GF-D8 (cell line): ENCODE measurements around the gene KRT5.

Experiments used
- DNase-seq: peaks from one replicate; lab custom pipeline; 2025; lab: John Stamatoyannopoulos, UW

KRT5 gene

DNA sequence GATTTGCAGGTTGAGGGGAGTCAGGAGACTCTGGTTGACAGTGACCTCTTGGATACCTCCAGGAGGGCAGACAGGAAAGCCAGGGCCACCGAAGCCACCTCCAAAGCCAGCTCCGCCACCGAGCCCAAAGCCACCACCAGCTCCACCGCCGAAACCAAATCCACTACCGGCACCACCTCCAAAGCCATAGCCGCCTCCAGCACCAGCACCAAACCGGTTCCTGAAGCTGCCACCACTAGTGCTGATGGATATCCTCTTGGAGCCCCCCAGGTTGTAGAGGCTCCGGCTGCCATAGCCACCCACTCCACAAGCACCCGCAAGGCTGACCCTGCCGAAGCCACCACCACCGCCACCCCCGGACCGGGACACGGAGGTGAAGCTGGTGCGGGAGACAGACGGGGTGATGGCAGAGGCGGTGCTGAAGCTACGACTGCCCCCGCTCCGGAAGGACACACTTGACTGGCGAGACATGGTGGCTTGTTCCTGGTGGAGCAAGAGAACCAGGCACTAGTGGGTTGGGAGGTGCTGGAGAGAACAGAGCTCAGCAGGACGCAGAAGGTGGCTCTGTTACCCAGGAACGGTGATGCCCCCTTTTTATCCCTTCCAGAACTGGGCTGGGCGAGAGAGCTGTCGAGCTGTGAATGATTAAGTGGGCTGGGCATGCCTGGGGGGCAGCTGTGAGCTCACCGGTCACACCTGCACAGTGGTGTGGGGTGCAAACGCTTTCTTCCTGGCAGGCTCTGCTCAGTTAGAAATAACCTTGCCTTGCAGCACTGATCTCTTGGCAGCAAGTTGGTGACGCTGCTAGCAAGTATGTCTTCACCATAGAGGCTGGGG lies at the start of gene KRT5:
Gene KRT5, minus strand, starts transcription at position 569 of the 837 bp plus-strand sequence. Its CDS starts 98 bp downstream, at position 471.
- no peak for DNase-seq

DNA sequence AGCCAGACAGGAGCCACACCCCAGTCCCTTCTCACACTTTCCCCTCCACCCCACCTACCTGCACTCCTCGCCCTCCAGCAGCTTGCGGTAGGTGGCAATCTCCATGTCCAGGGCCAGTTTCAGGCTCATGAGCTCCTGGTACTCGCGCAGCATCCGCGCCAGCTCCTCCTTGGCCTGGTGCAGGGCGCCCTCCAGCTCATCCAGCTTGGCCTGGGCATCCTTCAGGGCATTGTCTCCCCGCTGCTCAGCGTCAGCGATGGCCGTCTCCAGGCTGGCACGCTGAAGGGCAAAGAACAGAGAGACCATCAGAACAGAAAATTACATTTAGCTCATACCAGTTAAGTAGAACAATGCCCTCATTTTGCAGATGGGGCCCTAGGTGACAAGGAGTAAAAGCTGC lies 47.9 kb upstream of the KRT5 start:
- DNase-seq, result no peak

DNA sequence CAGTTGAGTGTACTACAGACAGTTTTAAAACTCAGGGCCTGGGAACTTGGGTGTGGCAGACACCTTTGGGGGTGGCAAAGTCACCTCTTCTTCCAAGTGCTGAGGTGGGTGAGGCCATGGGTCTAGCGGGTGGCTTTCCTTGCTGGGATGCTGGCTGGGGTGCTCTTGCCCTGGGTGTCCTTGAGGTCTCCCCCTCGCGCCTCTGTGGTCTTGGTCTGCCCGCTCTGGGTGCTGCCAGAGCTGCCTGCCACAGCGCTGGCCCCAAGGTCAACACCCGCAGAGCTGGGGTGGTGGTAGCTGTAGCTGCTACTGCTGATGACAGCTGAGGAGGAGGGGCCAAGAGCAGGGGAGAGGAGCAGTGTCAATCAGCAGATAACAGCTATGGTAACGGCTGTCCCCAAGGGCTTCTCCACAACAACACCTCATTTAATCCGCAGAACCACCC lies 46.7 kb upstream of the KRT5 start:
- DNase-seq, result no peak

DNA sequence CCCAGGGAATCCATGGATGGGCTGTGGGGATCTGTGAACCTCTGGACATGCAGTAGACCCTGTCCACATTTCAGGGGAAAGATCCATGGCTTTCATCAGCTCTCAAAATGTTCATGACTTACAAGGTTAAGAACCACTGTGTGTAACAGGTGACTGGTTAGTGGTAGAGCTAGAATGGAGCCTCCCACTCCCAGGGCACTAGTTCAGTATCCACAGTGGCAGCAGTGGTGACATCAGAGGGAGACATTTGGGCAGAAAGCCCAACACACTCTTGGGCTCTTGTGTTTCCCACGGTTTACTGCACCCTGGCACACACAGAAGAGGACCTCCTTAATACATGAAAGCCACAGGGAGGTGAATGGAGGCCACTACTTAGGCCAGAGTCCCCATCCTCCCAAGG lies 44.4 kb upstream of the KRT5 start:
- no peak for DNase-seq

DNA sequence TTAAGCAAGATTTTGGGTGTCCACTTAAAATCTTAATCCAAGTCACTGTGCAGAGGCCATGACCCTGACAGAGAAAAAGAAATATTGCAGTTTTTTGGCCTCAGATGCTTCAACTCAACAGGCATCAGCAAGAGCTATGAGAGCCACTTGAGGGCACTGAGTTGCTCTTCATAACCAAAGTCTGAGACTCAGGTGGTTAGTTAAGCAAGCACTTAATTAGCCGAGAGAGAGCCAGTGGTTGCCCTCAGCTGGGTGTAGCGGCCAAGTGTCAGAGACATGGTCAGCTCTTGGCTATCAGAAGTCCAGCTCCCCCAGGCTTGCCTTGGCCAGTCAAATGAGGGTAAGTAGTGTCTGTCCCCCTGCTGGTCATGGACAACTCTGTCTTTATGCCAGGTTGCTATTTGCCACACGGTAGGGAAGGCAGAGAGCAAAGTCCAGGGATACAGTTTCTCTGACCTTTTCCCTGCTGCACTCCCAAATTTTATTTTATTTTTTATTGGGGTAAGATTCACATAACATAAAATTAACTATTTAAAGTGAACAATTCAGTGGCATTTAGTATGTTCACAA lies 41.8 kb upstream of the KRT5 start:
- DNase-seq, result no peak

DNA sequence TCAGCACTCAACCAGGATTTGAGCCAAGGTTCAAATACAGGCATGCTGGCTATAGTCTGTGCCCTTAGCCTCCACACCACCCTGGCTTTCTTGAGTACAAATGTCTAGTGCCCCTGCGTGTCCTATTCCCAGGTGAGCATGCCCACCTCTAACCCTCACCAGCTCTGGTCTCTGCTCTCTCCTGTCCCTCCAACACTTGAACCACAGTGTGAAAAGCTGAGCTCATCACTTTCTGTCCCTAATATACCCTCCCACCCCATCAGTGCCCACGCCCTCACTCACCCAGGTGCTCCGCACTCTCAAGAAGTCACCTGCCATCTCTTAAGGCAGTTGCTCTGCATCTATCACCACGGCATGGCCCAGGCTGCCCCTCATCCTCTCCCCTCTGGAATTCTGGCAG lies 39.8 kb upstream of the KRT5 start:
- DNase-seq, result no peak

DNA sequence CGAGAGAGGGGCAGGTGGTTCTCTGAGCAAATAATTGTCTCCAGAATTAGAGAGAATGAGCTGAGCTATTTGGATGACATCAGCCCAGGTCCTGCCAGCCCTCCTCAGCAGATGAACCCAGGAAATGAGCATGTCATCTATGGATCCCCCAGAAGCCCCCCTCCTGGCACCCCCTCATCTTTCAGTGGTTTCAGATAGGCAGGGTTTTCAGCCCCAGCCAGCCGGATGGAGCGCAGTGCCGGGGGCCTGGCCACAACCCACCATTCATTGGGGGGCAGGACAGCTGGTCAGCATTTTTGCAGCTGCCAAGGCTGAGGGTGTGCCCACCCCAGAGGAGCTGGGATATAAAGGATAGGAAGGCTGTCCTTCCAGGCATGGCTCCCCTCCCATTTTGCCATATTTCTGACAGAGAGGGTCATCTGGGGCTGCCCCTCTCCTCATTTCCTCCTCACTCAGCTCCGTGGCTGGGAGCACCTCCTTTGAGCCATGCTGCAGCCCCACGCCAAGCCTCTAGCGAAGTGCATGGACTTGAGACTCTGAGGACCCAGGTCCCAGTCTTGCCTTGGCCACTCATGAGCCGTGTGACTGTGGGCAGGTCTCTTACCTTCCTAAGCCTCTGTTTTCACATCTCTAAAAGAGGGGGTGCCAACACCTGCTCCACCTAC lies 38.7 kb upstream of the KRT5 start:
- DNase-seq, result no peak

DNA sequence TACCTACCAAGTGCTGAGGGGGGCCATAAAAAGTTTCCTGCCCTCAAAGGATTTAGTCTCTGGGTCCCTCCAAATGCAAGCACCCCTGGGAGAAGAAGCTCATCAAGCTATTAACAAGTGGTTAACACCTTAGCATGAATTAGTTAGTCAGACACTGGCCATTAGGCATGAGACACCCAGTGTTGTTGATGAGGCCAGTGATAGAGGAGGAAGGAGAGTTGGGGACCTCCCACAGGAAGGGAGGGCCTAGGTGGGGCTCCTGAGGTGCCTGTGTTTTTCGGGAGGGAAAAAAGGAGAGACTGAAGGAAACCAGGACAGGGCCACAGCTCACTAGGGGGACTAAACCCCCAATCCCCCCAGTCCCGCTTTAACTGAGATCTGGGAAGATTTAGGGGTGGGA lies 37.3 kb upstream of the KRT5 start:
- DNase-seq, result no peak

DNA sequence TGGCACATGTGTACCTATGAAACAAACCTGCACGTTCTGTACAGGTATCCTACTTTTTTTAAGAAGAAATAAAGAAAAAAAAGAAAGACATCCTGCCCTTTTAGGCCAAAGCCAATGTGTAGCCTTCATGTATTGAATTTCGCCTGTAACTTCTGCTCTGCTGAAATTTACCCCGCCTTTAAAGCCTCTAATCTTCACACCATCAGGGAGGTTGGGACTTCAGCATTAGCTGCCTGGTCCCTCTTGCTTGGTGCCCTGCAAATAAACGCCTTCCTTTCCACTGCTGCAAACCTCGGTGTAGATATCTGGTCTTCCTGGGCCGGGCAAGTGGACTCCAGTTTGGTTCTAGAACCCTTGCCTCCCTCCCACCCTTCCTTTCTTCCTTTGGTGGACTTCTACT lies 35.4 kb upstream of the KRT5 start:
- DNase-seq, result no peak

DNA sequence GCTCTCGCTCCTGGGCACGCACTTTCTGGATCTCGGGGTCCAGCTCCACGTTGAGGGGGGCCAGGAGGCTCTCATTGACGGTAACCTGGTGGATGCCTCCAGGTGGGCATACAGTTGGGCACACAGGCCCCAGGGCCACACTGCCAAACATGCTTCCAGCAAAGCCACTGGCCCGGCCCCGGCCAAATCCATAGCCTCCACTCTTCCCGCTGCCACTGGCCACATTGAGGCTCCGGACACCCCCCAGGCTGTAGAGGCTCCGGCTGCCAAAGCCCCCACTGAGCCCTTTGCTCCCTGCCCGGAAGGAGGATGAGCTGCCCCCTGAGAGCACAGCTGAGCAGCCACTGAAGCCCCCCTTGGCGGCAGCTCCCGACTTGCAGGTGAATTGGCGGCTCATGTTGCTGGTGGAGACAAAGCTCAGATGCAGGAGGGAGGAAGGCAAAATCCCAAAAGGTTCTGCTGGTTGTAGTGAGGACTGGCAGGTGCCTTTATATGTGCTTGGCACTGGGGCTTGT lies 32.5 kb upstream of the KRT5 start, which contains the start of gene KRT71:
Gene KRT71, minus strand, starts transcription at position 465 of the 515 bp plus-strand sequence. Its CDS starts 68 bp downstream, at position 397.
- DNase-seq, result no peak

DNA sequence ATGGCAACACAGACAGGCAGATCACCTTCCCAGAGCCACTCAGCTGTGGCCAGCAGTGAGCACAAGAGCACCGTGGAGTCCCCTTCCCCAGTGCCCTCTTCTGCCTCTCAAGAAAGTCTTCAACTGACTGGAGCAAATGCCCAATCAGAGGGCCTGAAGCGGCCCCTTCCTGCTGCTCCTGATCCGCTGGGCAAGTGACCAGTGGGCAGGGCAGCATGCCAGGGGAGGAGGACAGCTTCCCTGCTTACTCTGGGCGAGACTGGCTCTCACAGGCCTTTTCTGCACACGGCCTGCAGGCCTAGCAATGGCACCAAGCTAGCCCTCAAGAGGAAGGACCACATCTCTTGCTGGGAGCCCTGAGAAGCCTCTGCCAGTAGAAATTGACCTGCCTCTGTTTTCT lies 31.9 kb upstream of the KRT5 start:
- DNase-seq, result no peak

DNA sequence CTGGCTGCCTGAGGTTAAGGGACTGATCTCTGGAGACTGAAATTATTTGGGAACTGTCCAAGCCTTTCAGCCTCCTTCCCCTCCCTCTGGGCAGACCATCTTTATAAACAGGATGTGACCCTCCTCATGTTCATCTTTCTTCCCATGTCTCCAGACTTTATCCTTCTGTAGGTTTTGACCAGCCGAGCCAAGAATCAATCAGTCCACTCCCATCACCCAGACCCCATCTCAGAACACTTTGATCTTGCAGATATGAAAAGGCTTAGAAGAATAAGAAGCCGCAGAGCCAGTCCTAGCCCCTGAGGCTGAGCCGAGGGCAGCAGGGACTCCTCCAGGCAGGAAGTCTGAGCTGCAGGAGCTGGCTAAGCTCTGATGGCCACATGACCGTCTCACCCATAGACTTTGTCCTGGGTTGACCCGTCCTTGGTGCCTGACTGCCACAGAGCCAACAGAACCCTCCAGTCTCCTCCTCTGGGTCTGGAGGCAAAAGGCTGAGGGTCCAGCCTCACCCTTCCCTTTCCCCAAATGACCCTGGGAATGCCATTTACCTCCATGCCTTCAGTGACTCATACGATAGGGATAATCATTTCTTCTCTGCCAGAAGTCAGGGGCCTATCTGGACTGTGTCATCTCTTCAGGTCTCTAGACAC lies 31.1 kb upstream of the KRT5 start:
- DNase-seq, result no peak

DNA sequence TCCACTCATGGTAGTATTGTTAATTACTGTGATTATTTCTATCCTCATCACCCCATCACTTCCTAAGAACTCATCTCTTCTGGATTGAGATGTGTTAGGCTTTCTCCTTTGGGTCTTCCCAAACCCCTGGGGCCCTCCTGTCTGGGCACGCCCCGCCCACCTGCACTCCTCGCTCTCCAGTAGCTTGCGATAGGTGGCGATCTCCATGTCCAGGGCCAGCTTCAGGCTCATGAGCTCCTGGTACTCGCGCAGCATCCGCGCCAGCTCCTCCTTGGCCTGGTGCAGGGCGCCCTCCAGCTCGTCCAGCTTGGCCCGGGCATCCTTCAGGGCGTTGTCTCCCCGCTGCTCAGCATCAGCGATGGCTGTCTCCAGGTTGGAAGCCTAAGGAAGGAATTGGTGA lies 25.9 kb upstream of the KRT5 start:
- DNase-seq, result no peak

DNA sequence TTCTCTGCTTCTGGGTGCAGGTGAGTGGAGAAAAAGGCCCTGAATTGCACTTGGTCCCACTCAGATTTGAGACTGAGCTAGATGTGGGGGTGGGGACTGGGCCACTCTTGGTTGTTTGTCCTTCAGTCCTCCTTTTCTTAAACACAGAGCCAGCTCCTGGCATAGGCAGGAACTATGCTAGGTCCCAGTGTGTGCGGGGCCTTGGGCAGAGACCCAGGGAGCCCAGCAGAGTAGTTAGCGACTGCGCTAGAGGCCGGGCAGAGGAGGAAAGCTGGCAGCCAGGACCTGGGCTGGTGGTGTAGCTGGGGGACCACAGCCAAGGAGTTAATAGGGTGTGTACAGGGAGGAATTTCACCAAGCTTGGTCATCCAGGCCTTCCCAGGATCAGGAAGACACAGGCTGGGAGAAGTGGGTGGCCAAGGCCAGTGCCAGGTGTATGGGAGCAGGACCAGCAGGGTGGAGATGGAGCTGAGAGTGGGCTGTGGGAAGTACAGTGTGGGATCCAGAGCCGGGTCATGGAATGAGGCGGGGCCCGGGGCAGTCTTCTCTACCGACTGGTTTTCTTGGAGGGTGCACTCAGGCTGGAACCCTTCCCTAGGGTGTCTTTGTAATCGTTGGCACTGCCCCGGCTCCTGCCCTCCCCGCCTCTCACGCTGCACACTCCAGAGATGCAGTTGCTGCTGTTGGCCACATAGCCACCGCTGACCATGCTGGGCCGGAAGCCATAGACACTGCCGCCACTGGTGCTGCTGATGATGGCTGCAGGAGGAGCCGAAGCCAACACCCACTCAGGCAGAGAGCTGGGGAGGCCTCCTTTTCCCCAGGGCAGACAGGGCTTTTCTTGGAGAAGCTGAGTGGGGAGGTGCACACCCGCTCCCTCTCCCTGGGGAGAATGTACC lies 24.0 kb upstream of the KRT5 start:
- no peak for DNase-seq

DNA sequence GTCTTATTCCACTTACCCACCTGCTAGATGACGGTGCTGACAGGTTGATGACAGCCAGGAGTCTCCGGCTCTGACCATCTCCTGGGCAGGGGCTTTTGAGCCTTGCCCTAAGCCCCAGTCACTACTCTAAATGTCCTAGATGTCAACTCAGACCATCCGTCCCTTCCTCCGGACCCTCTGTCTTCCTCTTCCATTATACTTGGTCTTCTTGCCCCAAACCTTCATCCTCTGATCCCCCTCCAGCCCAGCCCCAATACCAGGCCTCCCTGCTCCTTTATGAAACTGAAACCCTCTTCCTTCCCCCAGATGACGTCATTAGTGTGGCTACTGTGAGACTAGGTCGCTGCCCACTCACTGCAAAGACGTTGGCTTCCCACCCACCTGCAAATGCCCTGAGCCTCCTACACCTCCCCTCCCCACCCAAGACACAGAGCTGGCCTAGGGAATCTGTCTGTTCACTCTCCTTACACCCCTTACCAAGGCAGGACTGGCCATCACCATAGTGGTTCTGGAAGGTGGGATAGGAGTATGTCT lies 22.7 kb upstream of the KRT5 start:
- no peak for DNase-seq

DNA sequence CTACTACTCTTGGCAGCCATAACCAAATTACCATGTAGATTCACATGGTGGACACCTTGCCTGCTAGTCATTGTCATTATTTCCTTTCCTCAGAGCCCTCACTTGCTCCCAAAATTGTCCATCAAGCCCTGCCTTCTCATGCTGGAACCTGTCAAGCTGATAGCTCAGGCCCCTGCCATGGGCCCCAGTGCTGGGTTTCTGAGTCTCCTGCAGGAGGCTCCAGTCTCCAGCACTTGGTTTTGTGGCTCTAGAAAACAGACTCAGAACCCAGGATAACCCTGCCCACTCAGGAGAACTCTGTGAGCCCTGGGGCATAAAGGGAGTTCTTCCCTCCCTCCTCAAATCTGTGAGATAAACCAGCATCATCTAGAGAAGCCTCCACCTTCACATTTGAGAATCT lies 22.0 kb upstream of the KRT5 start:
- no peak for DNase-seq

DNA sequence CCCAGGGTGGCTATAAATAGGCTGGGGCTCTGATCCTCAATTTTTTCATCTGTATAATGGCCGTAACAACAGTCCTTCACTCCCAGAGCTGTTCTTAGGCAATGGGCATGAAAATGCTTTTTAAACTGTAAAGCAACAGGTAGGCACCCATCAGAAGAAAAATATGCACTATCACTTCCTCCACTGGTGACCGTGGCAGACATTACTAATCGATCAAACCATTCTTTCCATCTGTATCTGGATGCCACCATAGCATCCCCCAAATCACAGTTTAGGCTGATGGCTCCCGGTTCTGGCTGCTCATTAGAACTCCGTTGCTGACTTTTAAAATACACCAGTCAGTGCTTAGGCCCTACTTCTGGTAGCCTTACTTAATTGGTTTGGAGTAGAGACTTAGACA lies 21.5 kb upstream of the KRT5 start:
- no peak for DNase-seq

DNA sequence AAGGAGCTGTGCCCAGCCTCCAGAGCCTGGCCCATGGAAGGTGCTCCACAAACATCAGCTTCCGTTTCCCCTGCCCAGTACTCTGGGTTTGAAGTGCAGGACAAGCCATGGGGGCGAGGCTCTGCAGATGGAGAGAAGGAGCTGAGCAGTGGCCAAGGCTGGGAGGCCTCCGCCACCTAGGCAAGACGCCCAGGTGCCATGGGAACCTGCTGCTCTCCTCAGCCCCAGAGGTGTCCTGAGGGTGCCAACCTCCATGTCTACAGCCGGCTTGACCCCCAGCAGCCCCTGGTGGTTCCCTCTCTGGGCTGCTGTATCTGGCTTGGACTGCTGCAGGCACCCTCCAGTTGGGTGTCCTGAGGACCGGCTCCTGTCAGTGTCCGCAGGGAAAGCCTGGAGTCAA lies 20.3 kb upstream of the KRT5 start:
- DNase-seq, result no peak

DNA sequence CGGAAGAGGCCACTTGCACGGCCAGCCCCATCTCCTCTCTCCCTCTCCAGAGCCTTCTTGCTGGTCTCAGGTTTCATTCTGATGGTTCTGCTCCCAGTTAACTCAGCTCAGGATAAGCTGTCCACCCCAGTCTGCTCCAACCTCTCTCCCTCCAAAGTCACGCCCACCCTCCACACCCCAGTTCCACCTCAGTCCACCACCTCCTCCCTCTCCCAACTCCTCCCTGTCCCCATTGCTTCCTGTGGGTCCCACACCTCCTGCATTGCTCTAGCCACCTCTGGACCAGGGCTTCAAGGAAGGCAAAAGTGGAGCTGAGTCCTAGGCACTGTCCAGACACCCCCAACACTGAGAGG lies 19.6 kb upstream of the KRT5 start:
- no peak for DNase-seq

DNA sequence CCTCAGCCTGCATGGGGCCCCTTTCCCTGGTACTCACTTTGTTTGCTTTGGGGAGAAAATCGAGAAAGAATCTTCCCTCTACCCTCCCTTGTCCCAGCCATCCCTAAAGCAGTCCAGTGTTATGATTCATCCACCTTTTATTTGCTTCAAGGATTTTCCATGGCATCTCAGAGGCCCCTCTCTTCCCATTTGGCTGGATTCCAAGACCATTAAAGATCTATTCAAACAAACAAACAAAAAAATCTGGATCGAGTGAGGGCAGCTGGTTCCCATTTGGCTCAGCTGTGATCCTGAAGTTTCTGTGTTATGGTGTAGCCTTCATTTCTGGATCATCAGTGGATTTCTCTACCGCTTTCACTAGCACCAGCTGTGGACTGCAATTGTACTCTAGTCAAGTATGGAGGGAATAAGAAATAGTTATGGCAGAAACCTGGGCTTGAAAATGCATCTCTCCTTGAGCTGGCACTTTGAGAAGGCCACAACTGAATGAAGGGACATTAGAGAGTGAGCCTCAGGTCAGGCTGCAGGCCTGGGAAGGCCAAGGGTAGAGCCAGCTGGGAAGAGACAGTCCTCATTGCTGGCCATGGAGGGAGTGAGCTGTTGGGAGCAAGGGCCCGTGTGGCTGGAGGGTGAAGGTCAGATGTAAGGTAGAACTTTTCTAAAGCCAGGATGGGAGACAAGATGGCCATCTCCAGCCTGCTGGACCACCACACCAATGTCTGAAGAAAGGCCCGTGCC lies 19.1 kb upstream of the KRT5 start:
- no peak for DNase-seq
